OCI-LY7 (cell line): ENCODE measurements around the gene UHRF1.

Source experiments
- EZH2phosphoT487 ChIP-seq: fragments of 200-600 bp; sonication (generic); IDR thresholded peaks from 2 replicates; pipeline ENCODE4 v1.6.1; 2018; ENCODE audit warnings: low read depth, borderline replicate concordance, mild to moderate bottlenecking, mixed run types, antibody characterized with exemption, low read length, moderate library complexity, mixed read lengths
- TF ChIP-seq, protein P1 (sequence below): fragments of 200-600 bp; sonication (generic); conservative IDR thresholded peaks from 2 replicates; pipeline ENCODE4 v1.5.1; 2014; ENCODE audit warnings: mild to moderate bottlenecking, antibody characterized with exemption, low read length, moderate library complexity, mixed read lengths

DNA sequence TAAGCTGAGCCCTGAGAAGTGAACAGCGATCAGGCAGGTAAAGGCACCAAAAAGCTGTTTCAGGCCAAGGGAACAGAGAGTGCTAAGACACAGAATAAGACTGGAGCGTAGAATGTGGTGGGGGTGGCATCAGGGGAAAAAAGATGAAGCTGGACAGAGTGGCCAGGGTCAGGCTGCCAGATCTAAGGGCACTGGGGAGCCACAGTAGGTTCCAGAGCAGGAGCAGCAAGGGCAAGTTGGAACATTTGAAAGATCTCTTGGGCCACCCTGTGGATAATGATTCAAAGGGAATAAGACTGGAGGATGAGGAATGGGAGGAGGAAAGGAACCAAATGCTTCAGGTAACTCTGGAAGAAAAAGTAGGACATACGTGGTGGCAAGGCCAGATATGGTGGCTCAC is 35.4 kb upstream of the UHRF1 start:
- TF ChIP-seq, protein P1, sequence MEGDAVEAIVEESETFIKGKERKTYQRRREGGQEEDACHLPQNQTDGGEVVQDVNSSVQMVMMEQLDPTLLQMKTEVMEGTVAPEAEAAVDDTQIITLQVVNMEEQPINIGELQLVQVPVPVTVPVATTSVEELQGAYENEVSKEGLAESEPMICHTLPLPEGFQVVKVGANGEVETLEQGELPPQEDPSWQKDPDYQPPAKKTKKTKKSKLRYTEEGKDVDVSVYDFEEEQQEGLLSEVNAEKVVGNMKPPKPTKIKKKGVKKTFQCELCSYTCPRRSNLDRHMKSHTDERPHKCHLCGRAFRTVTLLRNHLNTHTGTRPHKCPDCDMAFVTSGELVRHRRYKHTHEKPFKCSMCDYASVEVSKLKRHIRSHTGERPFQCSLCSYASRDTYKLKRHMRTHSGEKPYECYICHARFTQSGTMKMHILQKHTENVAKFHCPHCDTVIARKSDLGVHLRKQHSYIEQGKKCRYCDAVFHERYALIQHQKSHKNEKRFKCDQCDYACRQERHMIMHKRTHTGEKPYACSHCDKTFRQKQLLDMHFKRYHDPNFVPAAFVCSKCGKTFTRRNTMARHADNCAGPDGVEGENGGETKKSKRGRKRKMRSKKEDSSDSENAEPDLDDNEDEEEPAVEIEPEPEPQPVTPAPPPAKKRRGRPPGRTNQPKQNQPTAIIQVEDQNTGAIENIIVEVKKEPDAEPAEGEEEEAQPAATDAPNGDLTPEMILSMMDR = no peak
- TF ChIP-seq EZH2phosphoT487 = no peak
